Fibroblast of peridontal ligament (primary cell): ENCODE results near the gene LRRC74B.
A peak's percentile ranks its signal among the peaks of the same experiment; 100 is the strongest.
"Not testable (repeated sequence)": the region's sequence is repeated elsewhere in the genome, so short reads cannot be mapped to it uniquely, and the experiment has no call there.

Experiments
- DNase-seq: peaks from one replicate; pipeline ENCODE4 v3.0.0-alpha.2; 2010; ENCODE audit errors: extremely low read depth

LRRC74B gene

DNA sequence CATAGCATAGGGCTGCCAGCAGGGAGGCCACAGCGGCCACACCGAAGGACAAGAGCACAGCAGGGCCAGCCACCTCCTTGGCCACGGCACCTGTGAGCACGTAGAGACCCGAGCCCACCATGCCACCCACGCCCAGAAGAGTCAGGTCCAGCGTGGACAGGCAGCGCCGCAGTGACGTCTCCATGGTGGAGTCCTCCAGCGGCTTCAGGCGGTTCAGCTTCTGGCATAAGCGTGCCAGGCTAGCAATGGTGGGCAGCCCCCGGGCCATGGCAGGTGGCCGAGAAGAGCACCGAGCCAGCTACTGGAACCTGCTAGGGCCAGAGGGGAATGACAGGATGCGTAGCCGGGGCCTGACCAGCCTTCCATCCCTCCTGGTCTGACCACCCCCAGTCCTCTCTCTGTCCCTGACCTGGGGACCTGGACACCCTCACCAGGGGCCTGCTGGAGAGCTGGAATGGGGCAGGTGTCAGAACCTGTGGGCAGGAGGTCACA, 14.2 kb upstream of the LRRC74B start:
- DNase-seq = no peak

DNA sequence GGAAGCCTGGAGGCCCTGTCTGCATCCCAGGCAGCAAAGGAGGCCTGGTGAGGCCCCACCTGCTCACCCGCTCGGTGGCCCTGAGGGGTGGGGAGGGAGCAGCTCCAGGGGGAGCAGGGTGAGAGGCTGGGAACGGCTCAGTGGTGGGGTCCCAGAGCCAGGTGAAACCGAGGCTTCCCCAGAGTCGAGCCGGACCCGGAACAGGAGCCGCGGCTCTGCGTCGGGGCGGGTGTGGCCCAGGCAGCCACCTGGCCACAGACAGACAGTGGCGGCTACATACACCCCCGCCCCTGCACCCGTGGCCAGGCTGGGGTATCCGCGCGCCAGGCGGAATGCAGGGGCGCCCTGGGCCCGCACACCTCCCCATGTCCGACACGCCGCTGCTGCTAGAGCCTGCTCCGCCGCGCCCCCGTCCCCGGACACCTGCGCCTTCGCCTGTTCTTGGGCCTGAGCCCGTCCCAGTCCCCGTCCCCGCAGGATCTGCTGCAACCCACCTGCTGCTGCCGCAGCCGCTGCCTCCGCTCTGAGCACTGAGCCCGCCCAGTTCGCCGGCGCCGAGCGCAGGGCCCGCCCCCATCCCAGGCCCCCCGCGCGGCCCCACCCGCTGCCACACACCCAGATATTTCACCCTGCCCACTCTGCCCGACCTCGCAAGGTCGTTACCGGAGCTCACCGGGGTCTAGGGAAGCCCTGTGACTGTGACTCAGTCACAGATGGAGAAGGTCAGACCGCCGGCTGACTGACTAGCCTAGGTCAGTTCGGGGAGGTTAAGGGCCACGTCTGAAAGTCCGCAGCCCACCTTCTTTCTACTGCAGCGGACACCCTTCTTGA, 13.5 kb upstream of the LRRC74B start, which contains the start of gene SLC7A4:
TSS of gene SLC7A4 (minus strand) at position 525 of the 831 bp plus-strand sequence. CDS start 749 bp downstream, outside the sequence.
- no peak for DNase-seq

DNA sequence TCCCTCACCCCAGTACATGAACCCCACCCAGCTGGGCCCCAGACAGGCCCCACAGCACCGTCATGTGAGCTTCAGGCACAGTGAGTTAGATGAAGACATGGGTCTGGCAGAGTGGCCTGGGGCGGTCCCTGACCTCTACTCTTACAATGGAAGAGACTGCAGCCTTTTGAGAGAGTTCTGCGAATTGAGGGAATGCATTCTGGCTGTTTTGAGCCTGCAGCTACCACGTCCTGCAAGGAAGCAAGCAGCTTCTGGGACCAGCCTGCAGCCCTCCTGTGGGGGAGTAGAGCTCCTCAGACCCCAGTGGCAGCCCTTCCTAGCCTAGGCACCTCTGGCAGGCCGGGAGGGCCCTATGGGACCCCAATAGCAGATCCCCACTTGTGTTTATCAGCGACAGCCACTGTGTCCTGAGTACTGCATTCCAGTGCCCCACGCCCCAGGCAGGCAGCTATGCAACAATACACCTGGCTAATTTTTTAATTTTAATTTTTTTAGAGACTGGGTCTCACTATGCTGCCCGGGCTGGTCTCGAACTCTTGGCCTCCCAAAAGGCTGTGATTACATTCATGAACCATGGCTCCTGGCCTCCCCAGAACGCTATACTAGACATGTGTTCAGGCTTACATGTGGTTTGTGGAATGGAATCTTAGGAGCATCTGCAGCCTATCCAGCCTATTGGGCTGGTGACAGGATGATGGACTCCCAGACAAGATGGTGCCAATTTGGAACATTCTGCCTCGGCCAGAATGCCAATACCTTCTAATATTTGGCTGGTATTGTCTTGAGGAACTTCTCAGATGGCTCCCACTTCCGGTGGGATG, 12.7 kb upstream of the LRRC74B start:
- DNase-seq = no peak

DNA sequence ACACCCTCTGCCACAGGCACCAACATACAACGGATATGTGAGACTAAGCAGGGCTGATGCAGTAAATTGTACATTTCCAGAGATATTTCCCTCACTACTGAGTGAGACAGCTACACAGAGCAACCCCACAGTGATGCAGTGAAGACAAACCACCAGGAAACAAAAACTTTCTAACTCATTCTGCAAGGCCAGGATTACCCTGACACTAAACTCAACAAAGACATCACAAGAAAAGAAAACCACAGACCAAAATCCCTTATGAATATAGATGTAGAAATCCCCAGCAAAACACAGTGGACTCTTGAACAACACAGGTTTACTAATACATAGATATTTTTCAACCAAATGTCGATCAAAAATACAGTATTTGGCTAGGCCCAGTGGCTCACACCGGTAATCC, 11.9 kb upstream of the LRRC74B start:
- DNase-seq = peak; percentile 54

DNA sequence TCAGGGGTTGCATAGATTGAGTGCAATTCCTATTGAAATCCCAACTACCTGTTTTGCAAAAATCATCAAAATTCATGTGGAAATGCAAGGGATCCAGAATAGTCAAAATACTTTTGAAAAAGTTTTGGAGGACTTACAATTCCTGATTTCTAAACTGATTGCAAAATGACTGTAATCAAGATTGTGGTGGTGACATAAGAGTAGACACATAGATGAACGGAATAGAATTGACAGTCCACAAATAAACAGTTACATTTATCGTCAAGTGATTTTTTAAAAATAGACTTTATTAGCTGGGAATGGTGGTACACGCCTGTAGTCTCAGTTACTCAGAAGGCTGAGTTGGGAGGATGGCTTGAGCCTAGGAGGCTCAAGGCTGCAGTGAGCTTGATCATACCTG, 10.8 kb upstream of the LRRC74B start:
- DNase-seq = peak; percentile 58

DNA sequence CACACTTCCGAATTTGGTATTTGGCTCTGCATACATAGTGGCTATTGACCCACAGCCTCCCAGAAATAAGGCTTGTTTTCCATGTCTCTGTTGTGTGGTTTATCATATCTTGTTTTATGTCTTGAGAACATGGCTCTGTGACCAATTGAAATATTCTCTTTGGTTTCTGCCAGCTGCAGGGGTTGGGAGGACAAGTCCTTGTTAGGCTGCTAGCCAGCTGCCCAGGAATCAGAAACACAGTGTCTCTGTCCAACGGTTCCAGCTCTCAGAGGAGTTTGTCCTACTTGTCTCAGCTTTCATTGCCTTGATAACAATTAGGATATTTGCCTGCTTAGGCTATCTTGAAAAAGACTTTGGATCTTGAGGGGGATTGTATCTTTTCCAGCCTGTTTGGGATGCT, 7.3 kb upstream of the LRRC74B start:
- DNase-seq = peak; percentile 42

DNA sequence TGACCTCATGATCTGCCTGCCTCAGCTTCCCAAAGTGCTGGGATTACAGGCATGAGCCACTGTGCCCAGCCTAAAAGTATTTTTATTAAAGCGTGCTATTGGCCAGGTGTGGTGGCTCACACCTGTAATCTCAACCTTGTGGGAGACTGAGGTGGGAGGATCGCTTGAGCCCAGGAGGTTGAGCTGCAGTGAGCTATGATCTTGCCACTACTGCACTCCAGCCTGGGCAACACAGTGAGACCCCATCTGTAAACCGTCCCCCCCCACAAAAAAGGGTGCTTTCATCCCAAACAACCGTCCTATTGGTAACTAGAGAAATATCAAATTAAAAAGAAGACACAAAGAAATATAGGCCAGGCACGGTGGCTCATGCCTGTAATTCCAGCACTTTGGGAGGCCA, 6.6 kb upstream of the LRRC74B start:
- DNase-seq = not testable (repeated sequence)

DNA sequence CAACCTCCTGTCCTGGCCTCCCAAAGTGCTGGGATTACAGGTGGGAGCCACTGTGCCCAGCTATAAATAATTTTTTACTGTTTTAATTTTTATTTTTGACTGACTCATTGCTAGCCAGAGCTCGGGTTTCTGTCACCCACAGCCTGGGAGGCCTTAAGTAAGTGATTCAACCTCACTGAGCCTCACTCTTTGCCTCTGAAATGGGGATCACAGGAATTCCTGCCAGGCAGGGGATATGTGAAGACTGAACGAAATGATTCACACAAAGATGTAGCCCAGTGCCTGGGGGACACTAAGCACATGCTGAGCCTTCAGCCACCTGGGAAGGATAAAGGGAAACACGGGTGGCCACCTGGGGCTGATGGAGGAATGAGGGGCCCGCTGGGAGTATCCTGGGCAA, 3.8 kb upstream of the LRRC74B start:
- DNase-seq = peak; percentile 34

DNA sequence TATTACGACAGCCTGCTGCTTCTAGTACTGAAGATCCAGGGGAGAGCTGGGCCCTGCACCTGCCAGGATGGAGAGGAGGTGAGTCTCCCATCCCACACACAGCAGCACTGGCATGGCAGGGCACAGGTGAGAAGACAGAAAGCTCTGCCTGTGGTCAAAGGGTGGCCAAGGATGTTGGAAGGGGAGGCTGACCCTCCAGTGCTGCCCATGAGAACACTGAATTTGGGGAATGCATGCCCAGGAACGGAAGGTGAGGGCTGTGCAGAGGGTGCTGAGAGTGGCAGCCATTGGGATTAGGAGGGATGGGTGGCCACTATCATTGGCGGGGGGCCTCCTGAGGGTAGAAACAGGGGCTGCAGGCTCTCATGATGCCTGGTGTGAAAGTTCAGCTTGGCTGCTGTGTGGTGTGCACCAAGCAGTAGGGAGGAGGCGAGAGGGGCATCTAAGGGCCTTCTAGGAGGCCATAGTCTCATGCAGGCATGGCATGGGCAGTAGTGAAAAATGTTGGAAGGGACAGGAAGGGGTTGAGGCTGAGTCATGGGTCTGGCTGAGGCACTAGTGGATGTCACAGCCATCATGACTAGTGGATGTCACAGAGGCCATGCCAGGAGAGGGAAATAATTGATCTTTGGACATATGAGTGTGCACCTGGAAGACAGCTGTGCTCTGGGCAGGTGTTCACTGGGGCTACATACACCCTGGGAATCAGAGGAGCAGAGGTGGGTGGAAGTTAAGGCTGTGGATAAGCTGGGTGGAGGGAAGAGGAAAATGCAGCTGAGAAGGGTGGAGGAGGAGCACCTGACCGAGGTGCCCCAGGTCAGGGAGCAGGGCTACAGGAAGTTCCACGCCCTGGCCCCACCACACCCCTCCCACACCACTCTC, 2.5 kb upstream of the LRRC74B start:
- no peak for DNase-seq

DNA sequence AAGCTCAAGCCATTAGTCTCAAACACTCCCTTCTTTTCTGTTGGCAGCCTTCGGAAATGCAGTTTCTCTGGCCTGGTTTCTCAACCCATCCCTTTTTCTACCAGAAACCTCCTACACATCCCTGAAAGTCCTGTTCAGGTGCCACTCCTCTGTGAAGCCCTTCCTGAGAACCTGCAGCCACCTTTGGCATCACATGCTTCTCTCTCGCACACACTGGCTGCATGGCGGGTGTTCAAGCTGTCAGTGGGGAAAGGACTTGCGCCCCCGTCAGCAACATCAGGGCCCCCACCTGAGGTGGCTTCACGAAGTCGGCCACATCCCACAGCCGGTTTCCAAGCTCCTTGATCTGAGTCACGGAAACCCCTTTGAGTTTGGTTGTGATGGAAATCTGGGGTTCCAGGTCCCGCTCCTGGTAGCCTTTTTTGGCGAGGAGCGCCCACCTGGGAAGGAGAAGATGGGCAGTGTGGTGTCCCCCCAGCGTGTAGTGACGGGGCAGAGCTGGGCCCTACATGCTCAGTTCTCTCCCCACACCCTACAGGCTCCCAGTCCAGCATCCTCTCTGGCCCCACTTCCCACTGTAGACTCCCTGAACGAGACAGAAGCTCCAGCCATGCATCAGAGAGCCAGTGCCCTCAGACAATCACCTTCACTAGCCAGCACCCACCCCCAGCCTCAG, 1.7 kb upstream of the LRRC74B start:
- no peak for DNase-seq

DNA sequence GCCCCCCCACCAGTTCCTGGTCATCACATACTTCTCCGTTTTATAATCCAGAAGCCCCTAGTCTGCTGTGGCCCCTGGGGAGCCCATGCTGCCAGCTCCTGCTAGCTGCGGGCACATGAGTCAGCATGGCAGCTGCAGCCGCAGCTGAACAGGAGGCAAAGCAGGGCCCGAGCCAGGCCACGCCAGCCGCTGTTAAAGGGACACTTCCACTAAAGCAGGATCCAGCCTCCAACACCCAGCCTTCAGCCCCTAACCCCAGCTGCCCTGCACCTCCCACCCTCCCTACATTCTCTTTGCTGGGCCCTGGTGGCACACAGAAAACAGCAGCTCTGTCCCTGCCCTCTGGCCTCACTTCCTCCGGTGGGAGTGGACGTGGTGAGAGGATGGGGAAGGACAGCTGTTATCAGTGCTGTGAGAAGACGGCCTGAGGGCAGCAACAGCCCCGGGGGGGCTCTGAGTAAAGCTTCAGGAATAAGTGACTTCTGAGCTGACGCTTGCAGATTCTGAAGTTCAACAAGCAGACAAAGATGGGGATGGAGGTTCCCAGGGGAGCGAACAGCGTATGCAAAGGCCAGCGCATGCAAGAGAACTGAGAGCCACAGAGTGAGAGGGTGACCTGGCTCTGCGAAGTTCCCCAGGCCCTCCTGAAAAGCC, 688 bp upstream of the LRRC74B start:
- peak; percentile 87 for DNase-seq

DNA sequence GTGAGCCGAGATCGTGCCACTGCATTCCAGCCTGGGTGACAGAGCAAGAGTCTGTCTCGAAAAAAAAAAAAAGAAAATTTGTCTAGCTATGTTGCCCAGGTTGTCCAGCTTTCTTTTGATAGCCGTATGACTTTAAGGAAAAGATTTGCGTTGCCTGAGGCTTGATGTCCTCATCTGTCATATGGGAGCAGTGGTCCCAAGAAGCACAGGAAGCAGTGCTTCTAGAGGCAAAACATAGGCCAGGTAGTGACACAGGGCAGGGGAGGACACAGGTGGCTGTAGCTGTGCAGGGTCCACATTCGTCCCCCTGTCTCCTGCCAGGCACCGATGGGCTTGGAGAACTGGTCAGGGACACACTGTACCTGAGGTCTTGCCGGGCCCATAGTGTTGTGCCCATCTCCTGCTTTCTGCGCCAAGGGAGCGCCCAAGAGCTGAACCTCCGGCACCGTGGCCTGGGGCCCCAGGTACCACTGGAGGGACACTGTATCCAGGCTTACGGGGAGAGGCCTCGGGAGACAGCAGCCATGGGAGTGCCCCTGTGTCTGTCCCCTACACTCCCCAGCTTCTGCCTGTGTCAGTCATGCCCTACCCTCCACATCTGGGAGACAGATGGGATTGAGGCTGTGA, 1.4 kb downstream of the LRRC74B start:
- no peak for DNase-seq

DNA sequence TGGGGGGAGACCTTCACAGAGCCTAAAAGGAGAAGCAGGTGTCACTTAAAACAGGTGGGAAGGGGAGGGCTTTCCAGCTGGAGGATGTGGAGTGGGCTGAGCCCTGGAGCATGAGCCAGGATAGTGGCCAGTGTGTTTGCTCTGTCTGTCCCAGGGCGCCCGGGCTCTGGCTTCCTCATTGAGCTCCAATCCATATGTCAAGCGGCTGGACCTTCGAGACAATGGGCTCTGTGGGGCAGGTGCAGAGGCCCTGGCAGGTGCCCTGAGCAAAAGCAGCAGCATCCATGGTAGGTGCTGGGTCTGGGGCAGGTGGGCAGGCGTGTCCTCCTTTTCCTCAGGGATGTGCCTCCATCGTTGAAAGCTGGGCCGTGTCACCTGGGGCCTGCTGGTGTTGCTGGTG, 2.0 kb downstream of the LRRC74B start:
- no peak for DNase-seq

DNA sequence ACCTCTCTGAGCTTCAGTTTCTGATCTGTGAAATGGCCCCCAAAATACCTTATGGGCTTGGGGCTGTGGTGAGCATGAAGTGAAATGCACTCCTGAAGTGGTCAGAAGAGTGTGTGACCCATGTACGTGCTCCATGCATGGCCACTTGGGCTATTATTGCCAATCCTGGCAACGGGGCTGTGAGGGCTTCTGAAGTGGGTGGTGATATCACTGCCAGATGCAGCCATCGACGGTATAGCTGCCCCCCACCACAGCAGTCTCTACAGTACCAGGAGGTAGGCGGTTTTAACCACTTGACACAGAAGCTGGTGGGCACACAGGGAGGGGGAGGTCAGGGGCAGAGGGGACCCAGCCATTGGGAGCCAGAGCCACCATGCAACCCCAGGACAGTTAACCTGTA, 2.7 kb downstream of the LRRC74B start:
- not testable (repeated sequence) for DNase-seq

DNA sequence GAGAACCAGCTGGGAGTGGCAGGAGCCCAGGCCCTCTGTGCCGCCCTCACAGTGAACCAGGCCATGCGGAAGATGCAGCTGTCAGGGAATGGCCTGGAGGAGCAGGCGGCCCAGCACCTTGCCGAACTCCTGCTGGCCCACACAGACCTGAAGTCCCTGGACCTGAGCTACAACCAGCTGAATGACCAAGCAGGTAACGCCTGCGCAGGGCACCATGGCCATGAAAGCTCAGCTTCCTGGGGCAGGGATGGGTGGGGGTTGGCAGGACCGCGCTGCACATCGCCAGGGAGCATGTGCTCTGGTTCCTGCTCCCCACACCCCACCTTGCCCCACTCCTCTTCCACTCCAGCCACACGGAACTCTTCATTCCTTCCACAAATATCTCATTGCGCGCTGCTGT, 3.2 kb downstream of the LRRC74B start:
- DNase-seq = not testable (repeated sequence)

DNA sequence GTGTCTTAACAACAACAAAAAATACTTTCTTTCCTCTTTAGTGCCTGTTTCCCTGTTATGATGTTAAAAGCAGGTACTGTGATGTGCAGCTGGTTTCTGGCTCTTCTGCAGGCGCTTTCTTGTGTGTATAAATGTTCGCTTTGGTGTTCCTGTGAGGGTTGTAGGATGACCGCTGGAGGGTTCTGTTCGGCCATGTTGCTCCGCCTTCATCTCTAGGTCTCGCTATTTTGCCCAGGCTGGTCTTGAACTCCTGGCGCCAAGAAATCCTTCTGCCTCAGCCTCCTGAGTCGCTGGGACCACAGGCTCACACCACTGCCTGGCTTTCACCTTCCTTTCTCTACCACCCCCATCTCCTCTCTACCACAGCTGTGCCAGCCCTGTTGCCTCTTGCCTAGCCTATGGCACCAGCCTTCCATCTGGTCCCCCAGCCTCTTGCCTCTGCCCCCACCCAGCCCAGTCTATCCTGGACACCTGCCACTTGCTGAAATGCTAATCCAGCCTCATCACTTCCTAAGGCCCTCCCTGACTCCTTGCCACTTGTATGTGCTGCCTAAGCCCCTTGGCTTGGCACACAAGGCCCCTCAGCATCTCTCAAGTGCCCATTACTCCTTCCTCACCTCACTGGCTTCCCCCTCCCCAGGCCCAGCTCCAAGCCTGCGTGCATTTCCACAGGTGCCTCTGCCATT, 5.5 kb downstream of the LRRC74B start:
- no peak for DNase-seq

DNA sequence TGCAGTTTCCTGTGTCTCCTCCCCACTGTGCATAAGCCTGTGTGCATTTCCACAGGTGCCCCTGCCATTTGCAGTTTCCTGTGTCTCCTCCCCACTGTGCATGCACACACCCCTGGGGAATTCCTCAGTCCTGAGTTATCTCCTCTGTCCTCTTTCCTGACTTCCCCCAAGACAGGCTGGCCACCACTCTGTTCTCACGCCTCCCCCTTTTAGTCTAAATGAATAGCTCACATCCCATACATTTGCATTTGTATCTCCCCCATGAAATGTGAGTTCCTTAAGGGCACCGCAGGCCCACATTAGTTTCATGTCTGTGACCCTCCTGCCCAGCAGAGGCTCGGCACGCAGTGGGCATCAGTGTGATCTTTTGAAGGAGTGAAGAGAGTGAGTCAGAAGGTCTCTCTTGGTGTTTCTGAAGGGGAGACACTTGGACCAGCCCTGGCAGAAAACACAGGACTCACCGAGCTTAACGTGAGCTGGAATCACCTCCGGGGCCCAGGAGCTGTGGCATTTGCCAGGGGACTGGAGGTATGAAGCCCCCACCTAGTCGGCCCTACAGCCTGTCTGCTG, 6.2 kb downstream of the LRRC74B start:
- no peak for DNase-seq

DNA sequence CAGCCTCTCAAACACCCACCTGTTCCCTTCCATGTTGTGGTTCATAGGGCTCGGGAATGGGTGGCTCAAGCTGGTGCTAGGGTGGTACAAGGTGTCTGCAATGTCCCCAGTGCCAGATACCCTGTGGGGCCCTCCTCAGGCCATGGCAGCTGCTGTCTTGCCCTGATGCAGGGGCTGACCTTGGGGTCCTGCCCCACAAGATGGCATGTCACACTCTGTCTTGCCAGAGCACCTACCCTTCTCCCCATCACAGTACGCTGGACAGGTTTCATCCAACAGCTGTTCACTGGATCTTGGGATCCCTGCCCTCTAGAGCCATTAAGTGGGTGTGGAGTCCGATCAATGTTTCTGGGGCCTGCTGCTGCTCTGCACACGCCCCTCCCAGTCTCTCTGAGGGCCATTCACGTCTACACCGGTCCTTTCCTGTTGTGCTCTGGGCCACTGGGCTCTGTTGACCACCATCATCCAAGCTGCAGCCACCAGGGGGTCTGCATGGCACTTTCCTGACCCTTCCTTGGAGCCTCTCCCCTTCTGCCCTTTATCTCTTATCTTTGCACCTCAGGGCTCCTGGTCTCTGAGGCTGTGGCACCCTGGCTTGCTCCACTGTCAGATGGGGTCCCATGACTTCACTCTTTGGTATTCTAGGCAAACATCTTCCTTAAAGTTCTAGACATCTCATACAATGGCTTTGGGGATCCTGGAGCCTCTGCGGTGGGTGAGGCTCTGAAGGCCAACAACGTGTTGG, 7.1 kb downstream of the LRRC74B start:
- no peak for DNase-seq
